Measurements from ENCODE around the gene FAM186B. TPM values are rescaled to one million over a fixed set of nuclear protein-coding genes. Genes with fewer than 3 reads are reported as not detected.

FAM186B gene
- polyA plus RNA-seq, 1 of the 3 experiments (the other 2 are of a cell fraction) = 0.16 TPM

GRCh38 chr12:49560695-49561094, 44.7 kb downstream of the FAM186B start:
- Histone ChIP-seq H3K9me2 (no peaks in the 10 kb centered on the region), H3K36me3 (replicated peaks in 1 of 2; ENCODE audit: control insufficient read depth in 1 of 2, insufficient read depth in 2 of 2, low read length in 1 of 2) (peaks cover 19 to 74% of the 10 kb centered on the region in 2 experiments), H3K4me2 (no peak overlapping the region), H3K27ac (ENCODE audit: low read depth in 2 of 2, low read length in 1 of 2) (no peak overlapping the region), H4K20me1 (ENCODE audit: insufficient read depth) (no peaks in the 10 kb centered on the region), H3K27me3 (ENCODE audit: insufficient read depth) (no peaks in the 10 kb centered on the region), H3K4me1 (ENCODE audit: control insufficient read depth in 1 of 2, insufficient read depth in 2 of 2, low read depth in 1 of 2, low read length in 1 of 2) (no peaks in the 10 kb centered on the region), H2AFZ (ENCODE audit: low read depth) (no peak overlapping the region), H3K9me3 (no peaks in the 10 kb centered on the region), H3K9ac (no peak overlapping the region), H3F3A (replicated peaks; ENCODE audit: insufficient read depth) (no peaks in the 10 kb centered on the region), H3K4me3 (ENCODE audit: low read depth in 2 of 2, low read length in 1 of 2) (no peak overlapping the region), H3K79me2 (ENCODE audit: insufficient read depth) (peaks cover 4% of the 10 kb centered on the region)
- ChIA-PET POLR2A (interaction anchor here (0.6 to 1.2 kb wide), 2 partner anchors 9 to 16 kb away, joined by 3 to 4 read pairs; no protein-coding TSS in a partner anchor), CTCF (interaction anchor here (0.7 to 4.8 kb wide), 5 partner anchors 16 to 272 kb away, joined by 4 to 17 read pairs (median 4); no protein-coding TSS in a partner anchor)
- TF ChIP-seq NFIC (IDR thresholded peaks at IDR 0.05; ENCODE audit: borderline replicate concordance) (no peak), REST (IDR thresholded peaks at IDR 0.05; ENCODE audit: low read depth, low read length) (no peak), RFX5 (IDR thresholded peaks at IDR 0.05; ENCODE audit: low read length) (no peak), MEF2A (IDR thresholded peaks at IDR 0.05; ENCODE audit: borderline replicate concordance, low read depth) (no peak), RAD21 (IDR thresholded peaks at IDR 0.05; ENCODE audit: low read length) (no peak), SIN3A (IDR thresholded peaks at IDR 0.05; ENCODE audit: borderline replicate concordance, low read depth, low read length) (no peak), RCOR1 (IDR thresholded peaks at IDR 0.05; ENCODE audit: low read length) (no peak), NRF1 (IDR thresholded peaks at IDR 0.05; ENCODE audit: low read depth, low read length) (no peak), CTCF (IDR thresholded peaks at IDR 0.05) (no peak), YY1 (IDR thresholded peaks at IDR 0.05; ENCODE audit: low read depth) (no peak), JUND (IDR thresholded peaks at IDR 0.05) (no peak), ELF1 (IDR thresholded peaks at IDR 0.05) (no peak), TEAD4 (IDR thresholded peaks at IDR 0.05; ENCODE audit: borderline replicate concordance, insufficient read depth) (no peak), USF1 (IDR thresholded peaks at IDR 0.05; ENCODE audit: borderline replicate concordance, low read depth) (no peak), FOSL2 (IDR thresholded peaks at IDR 0.05; ENCODE audit: borderline replicate concordance, low read depth) (no peak)
- 93% methylated on average over 7 of the region's 7 CpGs for WGBS (ENCODE audit: low lambda C conversion rate)
- DNase-seq = no peak
